ENCODE measurements around the gene B3GALT6.

B3GALT6 gene

GRCh38 chr1:1200876-1201810, 30.9 kb upstream of the B3GALT6 start:
- peak; percentile 89 for DNase-seq (ENCODE audit: low spot score)

- no peak for DNase-seq (ENCODE audit: low spot score)
Observed at GRCh38 chr1:1202831-1203560, 29.0 kb upstream of the B3GALT6 start.

GRCh38 chr1:1203561-1204424, 28.2 kb upstream of the B3GALT6 start:
- DNase-seq (ENCODE audit: low spot score): no peak

- no peak for DNase-seq (ENCODE audit: low spot score)
Observed at GRCh38 chr1:1204425-1204920, 27.6 kb upstream of the B3GALT6 start.

- no peak for DNase-seq (ENCODE audit: low spot score)
Observed at GRCh38 chr1:1204998-1205768, 26.9 kb upstream of the B3GALT6 start.

- no peak for DNase-seq (ENCODE audit: low spot score)
Observed at GRCh38 chr1:1205769-1206375, 26.2 kb upstream of the B3GALT6 start.

- DNase-seq (ENCODE audit: low spot score): peak; percentile 35
Observed at GRCh38 chr1:1206376-1206965, 25.6 kb upstream of the B3GALT6 start, which contains the start of gene TNFRSF18. TNFRSF18 (minus strand) TSS chr1:1206592; CDS start chr1:1206571, 21 bp downstream.

- DNase-seq (ENCODE audit: low spot score): no peak
Observed at GRCh38 chr1:1206966-1207531, 25.0 kb upstream of the B3GALT6 start.

GRCh38 chr1:1207571-1207892, 24.5 kb upstream of the B3GALT6 start:
- DNase-seq (ENCODE audit: low spot score): no peak

GRCh38 chr1:1208713-1209433, 23.2 kb upstream of the B3GALT6 start:
- peak; percentile 43 for DNase-seq (ENCODE audit: low spot score)

- no peak for DNase-seq (ENCODE audit: low spot score)
Observed at GRCh38 chr1:1210726-1211540, 21.1 kb upstream of the B3GALT6 start.

GRCh38 chr1:1211541-1212441, 20.2 kb upstream of the B3GALT6 start:
- DNase-seq (ENCODE audit: low spot score): no peak

GRCh38 chr1:1212780-1213344, 19.2 kb upstream of the B3GALT6 start:
- peak; percentile 37 for DNase-seq (ENCODE audit: low spot score)

GRCh38 chr1:1213345-1214265, 18.4 kb upstream of the B3GALT6 start, which contains the start of gene TNFRSF4:
TNFRSF4 (minus strand) TSS chr1:1214153; CDS start chr1:1214127, 26 bp downstream.
- DNase-seq (ENCODE audit: low spot score): peak; percentile 27

- peak; percentile 39 for DNase-seq (ENCODE audit: low spot score)
Observed at GRCh38 chr1:1215080-1215676, 16.9 kb upstream of the B3GALT6 start.

All from CD4-positive, alpha-beta T cell treated with Interleukin-2 at 100 ng/mL for 4 hours (primary cell).